ENCODE measurements around the gene SDCCAG8. TPM values are rescaled to one million over a fixed set of nuclear protein-coding genes. Genes with fewer than 3 reads are reported as not detected.

The SDCCAG8 gene
- total and polyA plus RNA-seq, 2 of the 8 experiments (the other 6 are each of a cell fraction or from before 2014, with no cell fraction given) = 15.6 to 21.0 TPM

- TF ChIP-seq GTF2F1 (IDR thresholded peaks at IDR 0.05; ENCODE audit: borderline replicate concordance, low read depth, low read length) (no peak), ZNF274 (IDR thresholded peaks at IDR 0.05; ENCODE audit: borderline replicate concordance, extremely low read depth, low read length) (no peak), EGR1 (IDR thresholded peaks at IDR 0.05; ENCODE audit: borderline replicate concordance, low read depth, low read length) (no peak)
Observed at GRCh38 chr1:243378669-243379068, 122.8 kb downstream of the SDCCAG8 start (continued).

All from H1 (cell line).